Neuron (in vitro differentiated cells): ENCODE data around the gene COMT.
"Not testable (repeated sequence)": the region's sequence is repeated elsewhere in the genome, so short reads cannot be mapped to it uniquely, and the experiment has no call there.

ENCODE experiments used
- H2AFZ ChIP-seq: one replicate; pipeline ENCODE4 v1.6.1; 2013; ENCODE audit warnings: low read depth, mild to moderate bottlenecking, inconsistent platforms, low read length, moderate library complexity
- H3K27me3 ChIP-seq: one replicate; pipeline ENCODE4 v1.6.1; 2013; ENCODE audit warnings: low read length; ENCODE audit not compliant: insufficient read depth
- H3K36me3 ChIP-seq: one replicate; pipeline ENCODE4 v1.6.1; 2013; ENCODE audit warnings: low read length; ENCODE audit not compliant: insufficient read depth
- H3K4me1 ChIP-seq: one replicate; pipeline ENCODE4 v1.6.1; 2013; ENCODE audit warnings: low read length; ENCODE audit not compliant: insufficient read depth
- H3K4me3 ChIP-seq: 2 replicates; pipeline ENCODE4 v1.5.1; 2013; ENCODE audit warnings: mild to moderate bottlenecking, low read length, moderate library complexity
- H3K9me3 ChIP-seq: one replicate; pipeline ENCODE4 v1.6.1; 2013; ENCODE audit warnings: low read length

Gene COMT

DNA sequence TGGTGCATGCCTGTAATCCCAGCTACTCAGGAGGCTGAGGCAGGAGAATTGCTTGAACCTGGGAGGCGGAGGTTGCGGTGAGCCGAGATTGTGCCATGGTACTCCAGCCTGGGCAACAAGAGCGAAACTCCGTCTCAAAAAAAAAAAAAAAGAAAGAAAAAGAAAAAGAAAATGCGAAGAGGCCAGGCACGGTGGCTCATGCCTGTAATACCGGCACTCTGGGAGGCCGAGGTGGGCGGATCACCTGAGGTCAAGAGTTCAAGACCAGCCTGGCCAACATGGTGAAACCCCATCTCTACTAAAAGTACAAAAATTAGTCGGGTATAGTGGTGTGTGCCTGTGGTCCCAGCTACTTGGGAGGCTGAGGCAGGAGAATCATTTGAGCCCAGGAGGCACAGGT is 15.5 kb upstream of the COMT start:
- H3K27me3 ChIP-seq, H3K4me3 ChIP-seq, H3K4me1 ChIP-seq, H2AFZ ChIP-seq, H3K9me3 ChIP-seq, H3K36me3 ChIP-seq: not testable (repeated sequence)

- Histone ChIP-seq H3K4me3 (no peak overlapping the region), H3K27me3 (peaks cover 7% of the 10 kb centered on the region), H2AFZ (no peak overlapping the region)
These were observed 13.9 kb upstream of the COMT start for GRCh38 chr22:19927696-19928095.

GRCh38 chr22:19928207-19928606 is 13.4 kb upstream of the COMT start:
- H3K9me3 ChIP-seq: no peaks in the 10 kb centered on the region
- H2AFZ ChIP-seq: no peak overlapping the region
- H3K4me3 ChIP-seq: no peak overlapping the region
- no peaks in the 10 kb centered on the region for H3K36me3 ChIP-seq
- peaks cover 7% of the 10 kb centered on the region for H3K27me3 ChIP-seq
- H3K4me1 ChIP-seq: no peaks in the 10 kb centered on the region

More at GRCh38 chr22:19927696-19928095, 13.9 kb upstream of the COMT start:
- H3K4me1 ChIP-seq: no peaks in the 10 kb centered on the region
- H3K36me3 ChIP-seq: no peaks in the 10 kb centered on the region
- H3K9me3 ChIP-seq: no peaks in the 10 kb centered on the region

- no peak overlapping the region for H3K4me3 ChIP-seq
- H3K4me1 ChIP-seq: no peaks in the 10 kb centered on the region
- peaks cover 7% of the 10 kb centered on the region for H3K27me3 ChIP-seq
- H3K9me3 ChIP-seq: no peaks in the 10 kb centered on the region
- no peaks in the 10 kb centered on the region for H3K36me3 ChIP-seq
- no peak overlapping the region for H2AFZ ChIP-seq
These were observed 11.7 kb upstream of the COMT start for GRCh38 chr22:19929586-19930550.

- Histone ChIP-seq H3K4me1 (no peaks in the 10 kb centered on the region), H3K4me3 (no peak overlapping the region), H2AFZ (no peak overlapping the region), H3K27me3 (peaks cover 7% of the 10 kb centered on the region), H3K36me3 (no peaks in the 10 kb centered on the region), H3K9me3 (no peaks in the 10 kb centered on the region)
These were observed 10.8 kb upstream of the COMT start for GRCh38 chr22:19930551-19931486.

GRCh38 chr22:19931514-19931913 is 10.1 kb upstream of the COMT start:
- Histone ChIP-seq H3K36me3 (no peaks in the 10 kb centered on the region), H3K4me1 (no peaks in the 10 kb centered on the region), H3K4me3 (no peak overlapping the region), H3K27me3 (peaks cover 7% of the 10 kb centered on the region), H2AFZ (no peak overlapping the region), H3K9me3 (peaks cover 4% of the 10 kb centered on the region)

DNA sequence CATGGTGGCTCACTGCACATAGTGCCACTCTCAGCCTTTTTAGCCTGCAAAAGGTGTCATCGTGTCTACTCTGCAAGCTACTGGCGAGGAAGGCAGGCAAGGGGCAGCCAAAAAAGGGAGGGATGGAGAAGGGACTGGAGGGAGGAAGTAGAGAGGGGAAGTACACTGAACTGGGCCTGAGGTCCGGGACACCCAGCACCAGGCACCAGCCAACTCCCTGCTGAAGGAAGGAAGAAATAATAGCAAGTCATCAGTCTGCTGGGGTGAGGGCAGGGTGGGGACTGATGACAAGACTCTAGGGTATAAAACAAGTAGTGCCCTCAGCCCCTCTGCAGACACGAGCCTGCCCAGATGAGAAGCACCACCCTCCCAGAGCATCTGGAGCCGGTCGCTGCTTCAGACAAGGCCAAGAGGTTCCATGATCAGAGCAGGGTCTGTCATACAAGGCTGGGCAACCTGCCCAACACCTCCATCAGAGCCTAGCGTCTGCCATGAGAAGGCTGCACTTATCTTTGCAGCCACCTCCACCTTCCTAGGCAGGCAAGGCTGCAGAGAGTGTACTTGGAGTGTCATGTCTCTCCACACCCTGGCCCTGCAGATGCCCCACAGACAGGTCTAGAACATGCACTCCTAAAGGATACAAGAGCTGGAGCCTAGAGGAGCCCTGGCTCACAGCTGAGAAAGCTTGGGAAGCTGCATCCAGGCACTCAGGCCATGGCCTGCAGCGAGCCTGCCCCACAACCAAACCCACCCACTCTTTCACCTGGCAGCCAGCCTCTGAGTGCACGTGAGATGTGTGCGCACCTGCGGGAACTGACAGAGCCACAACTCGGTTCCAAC is 9.0 kb upstream of the COMT start:
- Histone ChIP-seq H3K4me1 (no peaks in the 10 kb centered on the region), H3K4me3 (no peak overlapping the region), H3K9me3 (peaks cover 4% of the 10 kb centered on the region), H2AFZ (no peak overlapping the region), H3K36me3 (no peaks in the 10 kb centered on the region), H3K27me3 (peaks cover 7% of the 10 kb centered on the region)

DNA sequence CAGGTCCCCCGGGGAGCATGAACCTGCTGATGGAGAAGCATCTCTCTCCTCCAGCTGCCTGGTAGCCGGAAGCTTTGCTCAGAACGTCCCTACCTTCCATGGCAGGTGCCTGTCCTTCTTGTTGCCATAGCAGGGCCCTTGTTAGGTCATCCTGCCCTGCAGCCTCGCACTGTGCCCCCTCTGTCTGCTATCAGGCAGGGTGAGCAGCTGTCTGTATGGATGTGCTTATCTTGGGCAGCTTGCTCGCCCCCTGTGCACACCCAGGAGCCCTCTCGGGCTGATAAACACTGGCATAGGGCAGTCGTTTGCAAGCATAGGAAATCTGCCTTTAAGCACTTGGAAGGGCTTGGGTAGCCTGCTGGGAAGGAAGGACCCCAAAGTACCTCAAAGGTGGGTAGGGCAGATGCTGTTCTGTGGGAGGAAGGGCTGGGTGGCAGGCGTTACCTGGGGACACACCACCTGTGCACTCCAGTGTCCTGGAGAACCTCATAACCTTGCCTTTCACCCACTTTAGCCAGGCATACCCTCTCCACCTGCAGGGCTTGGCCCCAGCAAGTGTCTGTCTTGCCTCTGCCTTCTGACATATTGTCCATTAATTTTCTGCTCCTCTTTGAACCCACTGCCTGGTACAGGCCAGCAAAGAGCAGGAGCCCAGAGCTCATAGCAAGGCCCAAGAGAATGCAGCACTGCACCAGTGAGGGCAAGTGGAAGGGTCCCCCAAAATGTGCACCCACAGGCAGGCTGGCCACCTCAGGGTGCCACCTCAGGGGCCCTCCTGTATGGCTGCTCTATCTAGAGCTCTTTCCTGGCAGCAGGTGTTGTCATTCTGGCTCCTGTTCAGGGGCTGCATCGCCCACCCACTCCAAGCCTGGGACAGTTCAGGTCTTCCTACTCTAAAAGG is 8.0 kb upstream of the COMT start:
- Histone ChIP-seq H3K4me3 (no peak overlapping the region), H3K36me3 (no peaks in the 10 kb centered on the region), H3K9me3 (peaks cover 4% of the 10 kb centered on the region), H3K4me1 (no peaks in the 10 kb centered on the region), H2AFZ (no peak overlapping the region), H3K27me3 (peaks cover 7% of the 10 kb centered on the region)

DNA sequence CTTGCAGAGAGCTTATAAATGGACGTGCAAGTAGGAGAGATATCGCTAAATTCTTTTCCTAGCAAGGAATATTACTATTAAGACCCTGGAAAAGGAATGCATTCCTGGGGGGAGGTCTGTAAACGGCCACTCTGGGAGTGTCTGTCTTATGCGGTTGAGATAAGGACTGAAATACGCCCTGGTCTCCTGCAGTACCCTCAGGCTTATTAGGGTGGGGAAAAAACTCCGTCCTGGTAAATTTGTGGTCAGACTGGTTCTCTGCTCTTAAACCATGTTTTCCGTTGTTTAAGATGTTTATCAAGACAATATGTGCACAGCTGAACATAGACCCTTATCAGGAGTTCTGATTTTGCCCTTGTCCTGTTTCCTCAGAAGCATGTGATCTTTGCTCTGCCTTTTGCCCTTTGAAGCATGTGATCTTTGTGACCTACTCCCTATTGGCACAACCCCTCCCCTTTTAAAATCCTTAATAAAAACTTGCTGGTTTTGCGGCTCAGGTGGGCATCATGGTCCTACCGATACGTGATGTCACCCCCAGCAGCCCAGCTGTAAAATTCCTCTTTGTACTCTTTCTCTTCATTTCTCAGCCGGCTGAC is 6.4 kb upstream of the COMT start:
- not testable (repeated sequence) for H3K36me3 ChIP-seq, H3K4me1 ChIP-seq, H2AFZ ChIP-seq, H3K4me3 ChIP-seq, H3K27me3 ChIP-seq, H3K9me3 ChIP-seq

DNA sequence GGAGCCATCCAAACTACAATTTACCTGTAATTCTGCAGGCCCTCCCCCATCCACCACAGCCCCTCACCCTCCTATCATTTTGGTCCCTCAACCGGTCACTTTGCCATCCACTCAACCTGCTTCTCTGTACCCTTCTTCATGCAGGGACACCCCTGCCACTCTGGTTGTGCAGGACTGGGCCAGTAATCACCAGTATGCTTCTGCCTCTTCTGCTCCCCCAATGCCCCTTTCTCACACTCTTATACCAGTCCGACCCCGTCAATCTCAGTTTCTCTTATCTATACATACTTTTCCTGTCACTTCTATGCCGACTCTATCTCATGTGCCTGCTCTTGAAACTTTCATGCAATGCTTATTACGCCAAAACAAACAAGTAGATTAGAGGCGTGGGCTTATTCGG is 5.1 kb upstream of the COMT start:
- H3K4me1 ChIP-seq: no peaks in the 10 kb centered on the region
- H3K4me3 ChIP-seq: no peak overlapping the region
- H2AFZ ChIP-seq: no peak overlapping the region
- H3K27me3 ChIP-seq: peaks cover 2% of the 10 kb centered on the region
- no peaks in the 10 kb centered on the region for H3K36me3 ChIP-seq
- H3K9me3 ChIP-seq: peaks cover 6% of the 10 kb centered on the region

DNA sequence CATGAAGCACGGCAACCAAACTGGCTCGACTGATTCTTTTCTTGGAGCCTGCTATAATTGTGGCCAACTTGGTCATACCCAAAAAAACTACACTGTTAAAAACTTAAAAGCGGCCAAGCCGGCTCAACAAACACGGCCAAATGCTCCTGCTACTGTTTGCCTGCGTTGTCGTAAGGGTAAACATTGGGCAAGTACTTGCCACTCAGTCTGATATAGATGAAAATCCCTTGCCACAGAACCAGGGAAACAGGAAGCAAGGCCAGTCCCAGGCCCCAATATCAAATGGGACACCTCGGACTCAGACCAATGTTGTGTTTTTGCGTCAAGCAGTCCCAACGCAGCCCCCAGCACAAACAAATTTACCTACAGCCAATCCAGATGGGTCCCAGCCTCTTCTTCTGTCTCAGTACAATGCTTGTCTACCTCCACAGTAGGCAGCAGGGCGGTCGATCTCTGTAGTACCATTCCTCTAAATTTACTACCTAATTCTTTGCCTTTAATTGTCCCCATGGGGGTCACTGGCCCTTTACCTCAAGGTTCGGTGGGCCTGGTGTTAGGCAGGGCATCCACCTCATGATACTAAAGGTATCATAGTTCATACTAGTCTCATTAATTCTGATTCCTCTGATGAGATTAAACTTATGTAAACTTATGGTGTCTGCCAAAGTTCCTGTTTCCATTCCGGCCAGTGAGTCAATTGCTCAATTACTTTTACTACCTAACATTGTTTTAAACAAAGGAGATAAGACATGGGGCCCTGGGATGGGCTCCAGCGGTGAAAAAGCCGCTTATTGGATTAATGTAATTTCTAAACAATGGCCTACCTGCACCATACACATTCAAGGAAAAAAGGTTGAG is 3.7 kb upstream of the COMT start:
- H3K27me3 ChIP-seq: peaks cover 2% of the 10 kb centered on the region
- H2AFZ ChIP-seq: no peak overlapping the region
- peaks cover 6% of the 10 kb centered on the region for H3K9me3 ChIP-seq
- H3K4me1 ChIP-seq: peaks cover 10% of the 10 kb centered on the region
- no peaks in the 10 kb centered on the region for H3K36me3 ChIP-seq
- H3K4me3 ChIP-seq: no peak overlapping the region
